Stimulated activated CD8-positive, alpha-beta memory T cell treated with anti-CD3 and anti-CD28 coated beads, Interleukin-4, amount 100 ng/mL, for 24 hours (primary cell): Measurements from ENCODE around the gene SMOC1.

Source experiments
- DNase-seq: peaks from one replicate; pipeline ENCODE4 v3.0.0-alpha.2; 2020; ENCODE audit warnings: low read depth

The SMOC1 gene

GRCh38 chr14:69863083-69863482 is 16.1 kb upstream of the SMOC1 start:
- DNase-seq = no peak

GRCh38 chr14:69865701-69866365 is 13.4 kb upstream of the SMOC1 start:
- DNase-seq = no peak

GRCh38 chr14:69868363-69868963 is 10.8 kb upstream of the SMOC1 start:
- DNase-seq = no peak

GRCh38 chr14:69870613-69871012 is 8.6 kb upstream of the SMOC1 start:
- no peak for DNase-seq

- no peak for DNase-seq
Observed at GRCh38 chr14:69873877-69874780, 5.1 kb upstream of the SMOC1 start.

GRCh38 chr14:69876221-69876847 is 2.9 kb upstream of the SMOC1 start:
- no peak for DNase-seq

GRCh38 chr14:69876848-69877306 is 2.3 kb upstream of the SMOC1 start:
- DNase-seq = no peak

- DNase-seq = no peak
Observed at GRCh38 chr14:69877492-69877891, 1.7 kb upstream of the SMOC1 start.

GRCh38 chr14:69878251-69878650 is 965 bp upstream of the SMOC1 start:
- no peak for DNase-seq

GRCh38 chr14:69880044-69880487 is 850 bp downstream of the SMOC1 start:
- no peak for DNase-seq

- DNase-seq = no peak
Observed at GRCh38 chr14:69880893-69881292, 1.7 kb downstream of the SMOC1 start.

- DNase-seq = no peak
Observed at GRCh38 chr14:69882116-69882864, 3.1 kb downstream of the SMOC1 start.

GRCh38 chr14:69882915-69883314 is 3.7 kb downstream of the SMOC1 start:
- DNase-seq = no peak

GRCh38 chr14:69886453-69887242 is 7.4 kb downstream of the SMOC1 start:
- DNase-seq = no peak

GRCh38 chr14:69887740-69888657 is 8.8 kb downstream of the SMOC1 start:
- no peak for DNase-seq

GRCh38 chr14:69891422-69891821 is 12.2 kb downstream of the SMOC1 start:
- no peak for DNase-seq

- no peak for DNase-seq
Observed at GRCh38 chr14:69895109-69895508, 15.9 kb downstream of the SMOC1 start.

- DNase-seq = no peak
Observed at GRCh38 chr14:69896080-69896479, 16.9 kb downstream of the SMOC1 start.

GRCh38 chr14:69896972-69897371 is 17.8 kb downstream of the SMOC1 start:
- no peak for DNase-seq

GRCh38 chr14:69900603-69901002 is 21.4 kb downstream of the SMOC1 start:
- no peak for DNase-seq
